B cell (primary cell): Measurements from ENCODE around the gene ADAM19. TPM values are rescaled to one million over a fixed set of nuclear protein-coding genes. Genes with fewer than 3 reads are reported as not detected.

Experiments used
- ATAC-seq: fragments of 200-7000 bp; cut with Tn5 transposase; one replicate; pipeline ENCODE4 v1.10.0; 2021; ENCODE audit warnings: low read depth, mild to moderate bottlenecking, moderate number of reproducible peaks, moderate library complexity
- CTCF ChIA-PET: fragments of 350-600 bp; sonication (Branson Sonifier 250); formaldehyde crosslinking; loops from one replicate; lab custom pipeline; 2021; ENCODE audit warnings: antibody characterized with exemption, inconsistent platforms; lab: Charles Lee
- POLR2A ChIA-PET: fragments of 350-600 bp; sonication (Branson Sonifier 250); formaldehyde crosslinking; loops from one replicate; lab custom pipeline; 2021; ENCODE audit warnings: antibody characterized with exemption; lab: Charles Lee
- DNase-seq: peaks from one replicate; pipeline ENCODE4 v3.0.0; 2013
- H2AFZ ChIP-seq: 2 replicates; pipeline ENCODE4 v1.6.1; 2012; ENCODE audit warnings: mild to moderate bottlenecking, low read depth, low read length; ENCODE audit not compliant: insufficient read depth, poor library complexity, severe bottlenecking
- H3K27ac ChIP-seq, 2 donors: 1 replicate in 1 of 2; 2 replicates in 1 of 2; pipeline ENCODE4 v1.5.1; 2012 to 2013; ENCODE audit warnings: low read length in 2 of 2, mild to moderate bottlenecking in 2 of 2, moderate library complexity in 1 of 2
- H3K27me3 ChIP-seq, 4 experiments: fragments of 200-600 bp in 1 of 4; sonication (generic) in 1 of 4; replicated peaks in 1 of 4; 1 replicate in 2 of 4; 2 replicates in 2 of 4; pipeline versions ENCODE4 v1.6.1 to v1.7.0; 2013 to 2016; ENCODE audit warnings: low read length in 3 of 4, mild to moderate bottlenecking in 2 of 4, mixed read lengths in 1 of 4, moderate library complexity in 1 of 4; ENCODE audit not compliant: insufficient read depth in 4 of 4, control insufficient read depth in 3 of 4; ENCODE audit errors: control extremely low read depth in 1 of 4
- H3K36me3 ChIP-seq, 2 experiments: replicated peaks in 1 of 2; 1 replicate in 1 of 2; 2 replicates in 1 of 2; pipeline versions ENCODE4 v1.6.1 to v1.7.1; 2013; ENCODE audit warnings: low read length in 1 of 2; ENCODE audit not compliant: insufficient read depth in 2 of 2, control insufficient read depth in 1 of 2; ENCODE audit errors: control extremely low read depth in 1 of 2, extremely low read depth in 1 of 2
- H3K4me1 ChIP-seq, 2 donors: fragments of 200-600 bp in 1 of 2; sonication (generic) in 1 of 2; 1 replicate in 1 of 2; 2 replicates in 1 of 2; pipeline versions ENCODE4 v1.5.1 to v1.6.1; 2013 to 2017; ENCODE audit warnings: low read length in 2 of 2; ENCODE audit not compliant: control insufficient read depth in 2 of 2, insufficient read depth in 2 of 2
- H3K4me2 ChIP-seq: replicated peaks from 2 replicates; pipeline ENCODE3; 2012; ENCODE audit warnings: mild to moderate bottlenecking, low read depth, low read length; ENCODE audit not compliant: poor library complexity, severe bottlenecking
- H3K4me3 ChIP-seq, 5 experiments: fragments of 200-600 bp in 1 of 5; sonication (generic) in 1 of 5; 1 replicate in 3 of 5; 2 replicates in 2 of 5; pipeline versions ENCODE4 v1.5.1 to v1.7.0; 2011 to 2016; ENCODE audit warnings: low read length in 4 of 5, mild to moderate bottlenecking in 4 of 5, low read depth in 2 of 5, control low read depth in 1 of 5, moderate library complexity in 1 of 5; ENCODE audit not compliant: insufficient read depth in 1 of 5; ENCODE audit errors: control extremely low read depth in 1 of 5, extremely low read depth in 1 of 5
- H3K79me2 ChIP-seq: fragments of 200-600 bp; sonication (generic); one replicate; pipeline ENCODE4 v1.6.0; 2016; ENCODE audit warnings: low read length; ENCODE audit not compliant: control insufficient read depth, insufficient read depth
- H3K9ac ChIP-seq: fragments of 200-600 bp; sonication (generic); 2 replicates; pipeline ENCODE4 v1.6.1; 2017; ENCODE audit warnings: mild to moderate bottlenecking, low read length, moderate library complexity
- H3K9me3 ChIP-seq, 3 donors: one replicate each; pipeline versions ENCODE4 v1.6.1 to v1.7.1; 2013; ENCODE audit warnings: low read length in 2 of 3; ENCODE audit not compliant: control insufficient read depth in 2 of 3, insufficient read depth in 1 of 3; ENCODE audit errors: control extremely low read depth in 1 of 3
- H4K20me1 ChIP-seq: 2 replicates; pipeline ENCODE4 v1.6.0; 2012; ENCODE audit warnings: mild to moderate bottlenecking, low read length; ENCODE audit not compliant: insufficient read depth, control insufficient read depth, poor library complexity, severe bottlenecking
- H3K27ac Mint-ChIP-seq: one replicate; pipeline ENCODE4 v1.8.0; 2021; ENCODE audit warnings: mixed read lengths
- H3K27me3 Mint-ChIP-seq: one replicate; pipeline ENCODE4 v1.8.0; 2021; ENCODE audit warnings: mixed read lengths
- H3K4me1 Mint-ChIP-seq: one replicate; pipeline ENCODE4 v1.8.0; 2021; ENCODE audit warnings: mixed read lengths
- H3K4me3 Mint-ChIP-seq: one replicate; pipeline ENCODE4 v1.8.0; 2021; ENCODE audit warnings: mixed read lengths
- H3K9me3 Mint-ChIP-seq: one replicate; pipeline ENCODE4 v1.8.0; 2022; ENCODE audit warnings: mixed read lengths; ENCODE audit not compliant: insufficient read depth
- EZH2 ChIP-seq: IDR thresholded peaks from 2 replicates; pipeline ENCODE4 v1.6.1; 2012; ENCODE audit warnings: borderline replicate concordance, low read depth, mild to moderate bottlenecking, moderate library complexity, low read length; ENCODE audit not compliant: insufficient read depth, poor library complexity, severe bottlenecking
- WGBS: methylation state at CpG from one replicate; pipeline ENCODE4 v1.1.5; 2013; ENCODE audit warnings: missing lambda C conversion rate; ENCODE audit not compliant: insufficient coverage; 5-methylcytosine and 5-hydroxymethylcytosine counted together
- intact Hi-C: fragments of 100-400 bp; cut with micrococcal nuclease; formaldehyde crosslinking; loops from one replicate; pipeline ENCODE4 v1.10.0; 2022
- polyA plus RNA-seq: library from polyadenylated mRNA; depleted of rRNA; stranded (reverse); fragments of >200 nt; gene quantifications from 2 replicates; pipeline ENCODE4 v1.2.3, GENCODE V29; 2012
- total RNA-seq, 2 donors: library from RNA; stranded (reverse); fragments of 120-200 nt in 1 of 2; gene quantifications; 1 replicate in 1 of 2; 2 replicates in 1 of 2; pipeline versions ENCODE4 v1.2.3 to v1.2.4, GENCODE V29; 2013 to 2022
- TF ChIP-seq, protein P1 (sequence below): fragments of 200-600 bp; IDR thresholded peaks from one replicate; pipeline ENCODE4 v1.8.0; 2022; ENCODE audit warnings: antibody characterized with exemption, mild to moderate bottlenecking

ADAM19 gene
- total and polyA plus RNA-seq, 2 donors (not counting 1 experiment from before 2014, with no cell fraction given), result 110 to 171 TPM

DNA sequence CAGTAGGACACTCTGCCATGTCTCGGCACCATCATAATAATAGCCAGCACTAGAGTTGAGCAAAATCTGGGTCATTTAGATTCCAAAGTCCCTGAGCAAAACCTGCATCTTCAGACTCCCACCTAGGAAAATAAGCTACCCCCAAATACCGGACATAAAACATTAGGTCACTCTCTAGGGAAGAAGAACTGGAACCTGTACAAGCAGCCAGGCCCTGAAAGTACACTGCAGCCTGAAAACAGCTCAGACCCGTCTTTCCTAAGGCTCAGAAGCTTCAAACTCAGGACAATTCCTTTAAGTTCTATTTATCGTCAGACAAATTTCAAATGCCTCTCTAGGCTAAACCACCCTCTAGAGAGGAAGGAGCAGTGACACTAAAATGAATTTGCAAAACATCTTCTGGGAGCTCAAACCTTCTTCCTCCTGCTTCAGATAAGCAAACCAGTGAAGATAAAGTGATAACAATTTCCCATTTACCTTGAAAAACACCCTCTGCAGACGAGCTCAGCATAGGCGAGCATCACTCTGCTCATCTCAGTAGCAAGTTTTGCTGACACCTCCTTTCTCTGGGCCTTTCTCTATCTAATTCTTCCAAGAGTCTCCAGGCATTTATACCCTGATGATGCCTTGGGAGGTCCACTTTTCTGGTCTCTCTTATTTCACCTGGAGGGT, 34.0 kb downstream of the ADAM19 start:
- H3K27me3 Mint-ChIP-seq, result no peaks in the 10 kb centered on the region
- peaks cover 2 to 80% of the 10 kb centered on the region in 2 experiments for H3K36me3 ChIP-seq
- intact Hi-C loops, result loop anchor here (1.0 to 5.0 kb wide), 5 partner anchors 13 to 109 kb away; no protein-coding TSS in a partner anchor
- POLR2A ChIA-PET, result interaction anchor here (0.6 to 1.6 kb wide), 6 partner anchors 9 to 176 kb away, joined by 3 to 8 read pairs (median 4); no protein-coding TSS in a partner anchor
- H3K9me3 ChIP-seq, result no peaks in the 10 kb centered on the region
- no peaks in the 10 kb centered on the region for H3K27me3 ChIP-seq
- peak overlapping the region; percentile 48 for H3K9ac ChIP-seq
- DNase-seq, result no peak
- CTCF ChIA-PET, result interaction anchor here (0.9 to 2.8 kb wide), 12 partner anchors 9 to 202 kb away, joined by 3 to 12 read pairs (median 4); partner anchors contain the start of gene LSM11
- no peaks in the 10 kb centered on the region for H3K9me3 Mint-ChIP-seq
- H2AFZ ChIP-seq, result no peak overlapping the region
- no peak for TF ChIP-seq EZH2
- TF ChIP-seq, protein P1, sequence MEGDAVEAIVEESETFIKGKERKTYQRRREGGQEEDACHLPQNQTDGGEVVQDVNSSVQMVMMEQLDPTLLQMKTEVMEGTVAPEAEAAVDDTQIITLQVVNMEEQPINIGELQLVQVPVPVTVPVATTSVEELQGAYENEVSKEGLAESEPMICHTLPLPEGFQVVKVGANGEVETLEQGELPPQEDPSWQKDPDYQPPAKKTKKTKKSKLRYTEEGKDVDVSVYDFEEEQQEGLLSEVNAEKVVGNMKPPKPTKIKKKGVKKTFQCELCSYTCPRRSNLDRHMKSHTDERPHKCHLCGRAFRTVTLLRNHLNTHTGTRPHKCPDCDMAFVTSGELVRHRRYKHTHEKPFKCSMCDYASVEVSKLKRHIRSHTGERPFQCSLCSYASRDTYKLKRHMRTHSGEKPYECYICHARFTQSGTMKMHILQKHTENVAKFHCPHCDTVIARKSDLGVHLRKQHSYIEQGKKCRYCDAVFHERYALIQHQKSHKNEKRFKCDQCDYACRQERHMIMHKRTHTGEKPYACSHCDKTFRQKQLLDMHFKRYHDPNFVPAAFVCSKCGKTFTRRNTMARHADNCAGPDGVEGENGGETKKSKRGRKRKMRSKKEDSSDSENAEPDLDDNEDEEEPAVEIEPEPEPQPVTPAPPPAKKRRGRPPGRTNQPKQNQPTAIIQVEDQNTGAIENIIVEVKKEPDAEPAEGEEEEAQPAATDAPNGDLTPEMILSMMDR, result no peak
- H3K4me1 ChIP-seq, result peaks cover 76 to 79% of the 10 kb centered on the region in 2 donors
- no peak for ATAC-seq
- H3K4me2 ChIP-seq, result peak overlapping the region; percentile 67
- peaks cover 100% of the 10 kb centered on the region for H3K79me2 ChIP-seq
- peaks cover 95% of the 10 kb centered on the region for H4K20me1 ChIP-seq
- peaks cover 87% of the 10 kb centered on the region for H3K4me1 Mint-ChIP-seq
- peak overlapping the region; percentile 84 for H3K27ac Mint-ChIP-seq
- peak overlapping the region in 3 of 5 experiments; percentile 2 to 45 (median 42) for H3K4me3 ChIP-seq
- peak overlapping the region; percentile 69 to 80 for H3K27ac ChIP-seq
- WGBS, result 67% methylated on average over 4 of the region's 6 CpGs
- H3K4me3 Mint-ChIP-seq, result peak overlapping the region; percentile 70
